ENCODE results near the gene CNTN4. TPM values are rescaled to one million over a fixed set of nuclear protein-coding genes. Genes with fewer than 3 reads are reported as not detected.

CNTN4 gene
- total RNA-seq, 2 experiments from 2014 or later = not detected

DNA sequence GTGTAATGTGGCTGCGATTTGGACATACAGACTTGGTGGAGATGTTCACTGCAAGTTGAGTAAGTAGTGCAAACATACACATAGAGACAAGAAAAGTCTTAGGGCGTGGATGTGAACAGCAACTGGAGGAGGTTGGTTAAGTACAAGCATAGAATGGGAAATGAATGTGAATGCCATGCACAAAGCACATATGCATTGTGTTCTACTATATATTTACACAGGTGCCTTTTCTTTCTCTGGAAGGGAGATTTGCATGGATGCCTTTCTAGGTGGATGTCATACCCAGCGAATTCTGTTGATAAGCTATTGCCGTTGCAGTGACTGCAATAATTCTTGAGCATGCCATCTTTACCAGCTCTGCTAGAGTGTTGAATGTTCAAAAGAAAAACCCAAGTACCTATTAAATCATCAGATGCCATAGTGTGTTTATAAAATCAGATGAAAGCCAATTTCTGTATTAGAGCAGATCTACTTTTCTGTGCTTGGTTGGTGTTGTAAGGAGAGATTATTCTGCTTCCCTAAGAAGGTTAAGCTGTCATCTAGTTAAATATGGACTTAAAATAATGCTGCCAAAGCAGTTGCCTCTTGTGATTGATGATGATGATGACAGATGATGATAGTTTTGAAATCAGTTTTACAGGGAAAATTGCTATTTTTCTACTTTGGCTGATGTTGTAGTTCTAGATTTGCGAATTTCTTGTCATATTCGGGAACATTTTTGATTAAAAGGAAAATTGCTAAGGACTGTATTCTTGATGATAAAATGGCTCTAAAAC lies 148.4 kb downstream of the CNTN4 start:
- Mint-ChIP-seq H3K27me3 (no peaks in the 10 kb centered on the region), H3K4me3 (no peak overlapping the region), H3K36me3 (ENCODE audit: low read depth) (no peaks in the 10 kb centered on the region), H3K4me1 (ENCODE audit: low read depth) (no peaks in the 10 kb centered on the region), H3K27ac (no peak overlapping the region), H3K9me3 (no peaks in the 10 kb centered on the region)
- DNase-seq = no peak
- intact Hi-C loops (cut with micrococcal nuclease) = no loop called here
- POLR2A ChIA-PET = no interaction called here
- CTCF ChIA-PET = no interaction called here
- no peak for ATAC-seq
- TF ChIP-seq, protein P1, sequence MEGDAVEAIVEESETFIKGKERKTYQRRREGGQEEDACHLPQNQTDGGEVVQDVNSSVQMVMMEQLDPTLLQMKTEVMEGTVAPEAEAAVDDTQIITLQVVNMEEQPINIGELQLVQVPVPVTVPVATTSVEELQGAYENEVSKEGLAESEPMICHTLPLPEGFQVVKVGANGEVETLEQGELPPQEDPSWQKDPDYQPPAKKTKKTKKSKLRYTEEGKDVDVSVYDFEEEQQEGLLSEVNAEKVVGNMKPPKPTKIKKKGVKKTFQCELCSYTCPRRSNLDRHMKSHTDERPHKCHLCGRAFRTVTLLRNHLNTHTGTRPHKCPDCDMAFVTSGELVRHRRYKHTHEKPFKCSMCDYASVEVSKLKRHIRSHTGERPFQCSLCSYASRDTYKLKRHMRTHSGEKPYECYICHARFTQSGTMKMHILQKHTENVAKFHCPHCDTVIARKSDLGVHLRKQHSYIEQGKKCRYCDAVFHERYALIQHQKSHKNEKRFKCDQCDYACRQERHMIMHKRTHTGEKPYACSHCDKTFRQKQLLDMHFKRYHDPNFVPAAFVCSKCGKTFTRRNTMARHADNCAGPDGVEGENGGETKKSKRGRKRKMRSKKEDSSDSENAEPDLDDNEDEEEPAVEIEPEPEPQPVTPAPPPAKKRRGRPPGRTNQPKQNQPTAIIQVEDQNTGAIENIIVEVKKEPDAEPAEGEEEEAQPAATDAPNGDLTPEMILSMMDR (IDR thresholded peaks at IDR 0.05) = no peak

DNA sequence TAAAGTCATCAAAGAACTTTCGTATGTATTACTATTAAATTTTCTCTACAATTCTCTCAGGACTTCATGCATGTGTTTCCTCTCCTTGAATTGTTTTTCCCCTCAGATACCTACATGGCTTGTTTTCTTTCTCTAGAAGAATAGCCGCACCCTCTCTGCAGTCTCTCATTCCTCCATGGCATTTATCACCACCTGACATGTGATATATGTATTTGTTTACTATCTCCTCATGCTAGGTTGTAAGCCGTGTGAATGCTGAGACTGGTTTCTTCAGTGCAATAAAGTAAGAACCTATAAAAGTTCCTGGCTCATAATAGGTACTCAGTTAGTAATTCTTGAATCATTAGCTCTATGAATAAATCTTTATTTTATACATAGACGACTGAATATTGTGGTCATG lies 149.2 kb downstream of the CNTN4 start:
- Mint-ChIP-seq H3K4me3 (no peak overlapping the region), H3K27me3 (no peaks in the 10 kb centered on the region), H3K9me3 (no peaks in the 10 kb centered on the region), H3K36me3 (ENCODE audit: low read depth) (no peaks in the 10 kb centered on the region), H3K4me1 (ENCODE audit: low read depth) (no peaks in the 10 kb centered on the region), H3K27ac (no peak overlapping the region)
- ATAC-seq (no peak), DNase-seq (no peak)
- ChIA-PET POLR2A (no interaction called here), CTCF (no interaction called here)
- TF ChIP-seq, protein P1 (IDR thresholded peaks at IDR 0.05) = no peak
- intact Hi-C loops (cut with micrococcal nuclease) = loop anchor here (2.0 kb wide), 1 partner anchor 57 kb away; no protein-coding TSS in a partner anchor

DNA sequence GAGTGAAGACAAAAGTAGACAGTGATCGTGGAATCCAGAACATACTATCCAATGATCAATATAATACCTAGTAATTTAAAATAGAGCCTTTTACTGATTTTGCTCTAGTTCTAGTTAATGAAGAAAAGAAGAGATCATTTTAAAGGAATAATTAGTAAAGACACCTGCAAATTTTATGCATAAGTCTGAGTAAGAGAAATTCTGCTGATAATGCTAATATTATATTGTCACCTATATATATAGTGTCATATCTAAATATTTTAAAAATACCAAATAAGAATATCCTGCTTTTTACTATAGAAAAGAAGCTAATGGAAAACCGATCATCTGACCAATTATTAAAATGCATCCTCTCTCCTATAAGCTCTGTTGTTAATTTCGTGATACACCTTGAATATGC lies 152.1 kb downstream of the CNTN4 start:
- Mint-ChIP-seq H3K36me3 (ENCODE audit: low read depth) (no peaks in the 10 kb centered on the region), H3K4me1 (ENCODE audit: low read depth) (no peaks in the 10 kb centered on the region), H3K27ac (no peak overlapping the region), H3K4me3 (no peak overlapping the region), H3K9me3 (peaks cover 1% of the 10 kb centered on the region), H3K27me3 (no peaks in the 10 kb centered on the region)
- TF ChIP-seq, protein P1 (IDR thresholded peaks at IDR 0.05) = no peak
- DNase-seq = no peak
- POLR2A ChIA-PET = no interaction called here
- intact Hi-C loops (cut with micrococcal nuclease) = no loop called here
- no peak for ATAC-seq
- CTCF ChIA-PET = no interaction called here

DNA sequence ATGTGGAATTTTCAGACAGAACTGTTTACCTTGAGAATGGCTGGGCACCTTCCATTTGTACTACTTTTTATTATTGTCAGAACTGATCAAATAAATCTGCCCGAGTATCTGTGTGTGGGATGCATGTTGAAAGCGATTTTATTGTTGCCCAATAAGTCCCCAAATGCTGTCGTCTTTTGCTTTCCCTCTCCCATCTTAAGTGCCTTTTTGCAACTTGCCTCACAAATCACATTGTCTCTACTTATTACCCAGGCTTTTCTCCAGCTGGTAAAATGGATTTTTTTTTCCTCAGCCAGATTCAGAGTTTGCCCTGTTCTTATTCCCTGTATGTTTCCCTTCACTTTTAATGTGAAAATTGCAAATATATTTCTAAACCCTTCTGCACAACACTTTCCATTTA lies 163.1 kb downstream of the CNTN4 start:
- no peak overlapping the region for H3K27ac Mint-ChIP-seq
- DNase-seq (no peak), ATAC-seq (no peak)
- CTCF ChIA-PET = no interaction called here
- no peaks in the 10 kb centered on the region for H3K27me3 Mint-ChIP-seq
- no peaks in the 10 kb centered on the region for H3K4me1 Mint-ChIP-seq (ENCODE audit: low read depth)
- H3K36me3 Mint-ChIP-seq (ENCODE audit: low read depth) = no peaks in the 10 kb centered on the region
- POLR2A ChIA-PET = no interaction called here
- intact Hi-C loops (cut with micrococcal nuclease) = no loop called here
- H3K4me3 Mint-ChIP-seq = no peak overlapping the region
- TF ChIP-seq, protein P1 (IDR thresholded peaks at IDR 0.05) = no peak
- H3K9me3 Mint-ChIP-seq = peaks cover 2% of the 10 kb centered on the region

DNA sequence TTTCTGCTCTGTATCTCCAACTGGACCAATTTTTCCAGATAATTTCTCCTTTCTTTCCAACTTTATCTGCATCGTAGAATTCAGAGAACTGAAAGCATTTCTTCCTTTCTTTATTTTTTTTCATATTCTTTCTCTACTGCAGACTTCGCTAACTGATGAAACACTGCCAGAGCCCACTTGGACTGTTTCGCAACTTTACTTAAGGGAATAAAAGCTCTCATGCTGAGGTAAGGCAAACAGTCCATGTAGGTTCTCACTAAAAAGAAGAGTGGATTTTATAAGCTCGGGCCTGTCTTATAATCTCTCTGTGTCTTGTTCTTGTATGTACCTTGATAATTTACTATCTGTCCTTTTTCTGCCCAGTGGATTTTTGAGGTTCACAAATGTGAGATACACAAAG lies 163.5 kb downstream of the CNTN4 start:
- H3K27ac Mint-ChIP-seq = no peak overlapping the region
- H3K4me1 Mint-ChIP-seq (ENCODE audit: low read depth) = no peaks in the 10 kb centered on the region
- CTCF ChIA-PET = no interaction called here
- intact Hi-C loops (cut with micrococcal nuclease) = no loop called here
- no peak for ATAC-seq
- POLR2A ChIA-PET = no interaction called here
- no peaks in the 10 kb centered on the region for H3K36me3 Mint-ChIP-seq (ENCODE audit: low read depth)
- DNase-seq = no peak
- no peak overlapping the region for H3K4me3 Mint-ChIP-seq
- TF ChIP-seq, protein P1 (IDR thresholded peaks at IDR 0.05) = no peak
- H3K9me3 Mint-ChIP-seq = no peaks in the 10 kb centered on the region
- no peaks in the 10 kb centered on the region for H3K27me3 Mint-ChIP-seq
